GM19025 (cell line): Measurements from ENCODE around the gene SORCS2.
"Not testable (repeated sequence)": the region's sequence is repeated elsewhere in the genome, so short reads cannot be mapped to it uniquely, and the experiment has no call there.

Experiments used
- ATAC-seq: cut with Tn5 transposase; IDR thresholded peaks from one replicate; pipeline ENCODE4 v1.9.1; 2021; ENCODE audit warnings: mild to moderate bottlenecking, low read depth, moderate library complexity; ENCODE audit not compliant: unreplicated experiment

Gene SORCS2

DNA sequence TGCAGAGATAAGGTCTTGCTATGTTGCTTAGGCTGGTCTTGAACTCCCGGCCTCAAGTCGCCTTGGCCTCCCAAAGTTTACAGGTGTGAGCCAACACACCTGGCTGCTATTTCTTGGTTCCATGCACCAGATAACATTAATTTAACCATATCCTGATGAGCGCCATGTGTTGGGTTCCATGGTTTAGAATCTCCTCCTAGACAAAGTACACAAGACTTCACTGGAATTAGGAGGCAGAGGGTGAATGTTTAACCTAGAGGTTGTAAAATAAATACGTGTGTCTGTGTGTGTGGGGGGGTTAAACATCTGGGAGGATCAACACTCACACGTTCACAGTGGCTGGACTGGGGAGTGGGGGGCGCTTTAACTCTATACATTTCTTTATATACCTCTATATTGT lies 32.4 kb upstream of the SORCS2 start:
- no peak for ATAC-seq

DNA sequence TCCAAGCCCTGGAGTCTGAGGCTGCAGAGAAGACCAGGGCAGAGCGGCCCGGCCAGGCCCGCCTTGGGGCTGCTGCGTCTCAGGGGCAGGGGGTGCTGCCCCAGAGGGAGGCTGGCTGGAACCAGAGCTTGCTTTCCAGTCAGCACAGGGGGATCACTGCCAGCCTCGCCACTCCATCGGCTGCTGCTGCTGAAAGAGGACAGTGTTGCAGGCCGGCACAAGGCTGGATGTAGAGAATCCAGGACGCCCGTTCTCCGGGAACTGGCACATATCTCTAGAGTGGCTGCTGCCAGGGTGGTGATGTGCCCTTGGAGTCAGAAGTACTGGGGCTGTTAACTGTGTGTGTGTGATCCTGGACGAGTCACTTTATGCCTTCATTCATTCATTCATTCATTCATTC lies 31.9 kb upstream of the SORCS2 start:
- no peak for ATAC-seq

DNA sequence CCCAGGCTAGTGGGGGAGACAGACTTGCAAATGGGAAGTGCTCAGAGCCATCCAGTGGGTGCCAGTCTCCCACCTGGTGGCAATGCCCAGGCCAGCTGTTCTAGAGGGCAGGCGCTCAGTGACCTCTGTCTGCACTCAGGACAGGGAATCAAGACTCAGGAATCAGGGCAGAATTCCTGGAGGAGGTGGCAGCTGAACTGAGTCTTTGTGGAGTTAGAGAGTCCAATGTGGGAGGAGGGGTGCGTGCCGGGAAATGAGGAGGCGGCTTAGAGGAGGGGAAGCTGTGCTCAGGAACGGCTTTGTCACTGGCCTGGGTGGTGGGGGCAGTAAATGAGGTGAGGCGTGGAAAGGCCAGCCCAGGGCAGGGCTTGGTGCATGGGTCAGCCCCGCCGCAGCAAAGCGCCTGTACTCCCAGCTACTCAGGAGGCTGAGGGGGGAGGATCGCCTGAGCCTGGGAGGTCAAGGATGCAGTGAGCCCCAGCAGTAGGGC lies 31.3 kb upstream of the SORCS2 start:
- ATAC-seq: no peak

DNA sequence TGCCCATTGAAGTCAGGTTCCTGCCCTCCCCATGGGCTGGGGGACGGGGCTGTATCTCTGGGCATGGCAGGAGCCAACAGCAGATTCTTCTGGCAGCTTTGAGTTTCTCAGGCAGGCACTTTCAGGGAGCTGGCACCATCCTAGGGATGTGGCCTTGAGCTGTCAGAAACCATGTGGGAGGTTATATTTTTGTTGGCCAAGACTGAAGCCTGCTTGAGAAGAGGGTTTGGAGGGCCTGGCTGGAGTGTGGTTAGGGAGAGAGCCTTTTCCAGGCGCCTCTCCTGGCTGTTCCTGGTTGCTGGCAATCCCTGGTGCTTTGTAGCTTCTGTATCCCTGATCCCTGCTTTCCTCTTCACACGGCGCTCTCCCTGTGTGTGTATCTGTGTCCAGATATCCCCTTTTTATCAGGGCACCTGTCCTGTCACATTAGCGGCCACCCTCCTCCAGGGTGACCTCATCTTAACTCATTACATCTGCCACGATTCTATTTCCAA lies 30.6 kb upstream of the SORCS2 start:
- ATAC-seq: no peak

DNA sequence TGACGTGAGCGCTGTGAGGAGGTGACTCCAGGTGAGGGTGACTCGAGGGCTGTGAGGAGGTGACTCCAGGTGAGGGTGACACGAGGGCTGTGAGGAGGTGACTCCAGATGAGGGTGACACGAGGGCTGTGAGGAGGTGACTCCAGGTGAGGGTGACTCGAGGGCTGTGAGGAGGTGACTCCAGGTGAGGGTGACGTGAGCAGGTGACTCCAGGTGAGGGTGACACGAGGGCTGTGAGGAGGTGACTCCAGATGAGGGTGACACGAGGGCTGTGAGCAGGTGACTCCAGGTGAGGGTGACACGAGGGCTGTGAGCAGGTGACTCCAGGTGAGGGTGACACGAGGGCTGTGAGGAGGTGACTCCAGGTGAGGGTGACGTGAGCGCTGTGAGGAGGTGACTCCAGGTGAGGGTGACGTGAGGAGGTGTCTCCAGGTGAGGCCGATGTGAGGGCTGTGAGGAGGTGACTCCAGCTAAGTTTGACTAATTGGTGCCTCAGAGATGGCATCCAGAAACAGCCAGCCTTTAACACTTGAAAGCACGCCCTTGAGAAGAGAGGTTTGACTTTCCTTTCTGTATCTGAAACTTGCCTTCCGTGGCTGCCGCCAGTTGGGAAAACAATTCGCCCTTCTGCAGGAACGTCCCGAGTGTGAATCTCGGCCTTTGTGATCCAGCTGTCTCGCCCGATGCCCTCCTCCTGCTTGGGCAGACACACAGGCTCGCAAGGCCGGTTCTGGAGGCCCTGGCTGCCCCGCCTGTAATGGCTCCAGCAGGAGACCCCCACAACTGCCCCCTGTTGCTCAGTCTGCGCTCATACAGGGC lies 27.1 kb upstream of the SORCS2 start:
- not testable (repeated sequence) for ATAC-seq

DNA sequence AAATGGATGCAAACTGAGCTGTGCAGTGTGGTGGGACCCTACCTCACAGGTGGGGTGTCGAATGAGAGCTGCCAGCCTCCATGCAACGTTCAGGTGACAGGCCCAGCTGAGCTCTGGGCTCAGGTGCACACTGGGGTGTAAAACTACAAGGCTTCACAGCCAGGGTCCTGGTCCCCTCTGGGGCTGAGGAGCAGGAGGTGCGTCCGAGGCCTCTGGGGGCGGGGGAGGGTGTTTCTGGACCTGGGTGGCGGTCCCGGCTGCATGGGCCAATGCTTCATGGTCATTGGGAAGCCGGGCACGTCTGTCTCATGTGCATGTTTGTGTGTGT lies 26.5 kb upstream of the SORCS2 start:
- ATAC-seq: no peak

DNA sequence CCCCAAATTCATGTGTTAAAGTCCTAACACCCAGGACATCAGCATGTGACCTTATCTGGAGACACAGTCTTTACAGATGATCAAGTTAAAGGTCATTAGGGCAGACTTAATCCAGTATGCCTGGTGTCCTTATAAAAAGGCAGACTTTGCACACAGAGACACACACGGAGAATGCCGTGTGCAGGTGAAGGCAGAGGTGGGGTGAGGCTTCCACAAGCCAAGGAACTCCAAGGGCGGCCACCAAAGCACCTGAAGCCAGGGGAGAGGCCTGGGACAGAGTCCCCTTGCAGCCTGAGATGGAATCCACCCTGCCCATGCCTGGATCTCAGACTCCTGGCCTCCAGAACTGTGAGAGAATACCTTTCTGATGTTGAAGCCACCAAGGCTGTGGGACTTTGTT lies 26.1 kb upstream of the SORCS2 start:
- ATAC-seq: no peak

DNA sequence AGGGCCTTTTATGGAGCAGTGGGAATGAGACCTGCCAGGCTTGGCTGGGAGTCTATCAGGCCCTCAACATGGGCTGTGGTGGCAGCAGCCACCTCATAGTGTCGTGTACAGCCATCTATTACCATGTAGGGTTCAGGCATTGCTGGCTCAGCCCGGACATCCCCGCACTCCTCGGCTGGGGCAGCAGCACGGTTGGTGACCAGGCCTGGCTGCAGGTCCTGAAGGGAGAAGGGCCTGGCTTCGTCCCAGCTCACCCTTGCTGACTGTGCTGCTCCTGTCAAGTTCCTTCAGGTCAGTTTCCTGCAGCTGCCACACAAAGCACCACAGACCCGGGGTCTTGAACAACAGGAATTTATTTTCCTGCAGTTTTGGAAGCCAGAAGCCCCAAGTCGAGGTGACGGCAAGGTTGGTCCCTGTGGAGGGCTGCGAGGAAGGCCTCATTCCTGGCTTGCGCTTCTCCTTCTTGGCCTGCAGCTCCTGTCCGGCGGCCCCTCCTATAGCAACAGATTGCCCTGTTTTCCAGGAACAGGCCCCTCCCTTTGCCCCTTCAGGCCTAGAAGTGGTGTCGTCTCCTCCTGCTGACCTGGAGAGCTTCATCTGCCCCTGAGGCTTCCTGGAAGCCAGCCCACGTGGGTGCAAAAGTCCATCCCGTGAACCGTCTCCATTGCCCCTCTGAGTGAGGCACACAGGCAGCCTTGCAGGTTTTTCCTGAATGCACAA lies 25.2 kb upstream of the SORCS2 start:
- no peak for ATAC-seq

DNA sequence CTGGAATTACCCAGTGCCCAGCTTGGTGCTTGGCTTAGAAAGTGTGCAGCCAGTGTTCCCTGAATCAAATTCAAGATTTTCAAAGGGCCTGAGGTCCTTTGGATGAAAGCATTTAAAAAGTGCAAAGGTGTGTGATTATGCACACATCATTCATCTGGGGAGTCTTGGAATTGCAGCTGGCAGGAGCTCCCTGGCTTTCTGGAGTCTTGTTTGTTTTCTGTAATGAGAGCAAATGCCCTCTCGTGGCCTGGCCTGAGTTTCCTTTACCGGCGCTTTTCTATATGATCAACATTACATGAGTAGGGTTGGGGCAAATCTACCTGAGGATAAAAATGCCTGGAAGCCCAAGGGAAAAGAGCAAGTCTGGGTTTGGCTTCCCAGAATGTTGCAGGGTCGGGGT lies 24.6 kb upstream of the SORCS2 start:
- ATAC-seq: no peak

DNA sequence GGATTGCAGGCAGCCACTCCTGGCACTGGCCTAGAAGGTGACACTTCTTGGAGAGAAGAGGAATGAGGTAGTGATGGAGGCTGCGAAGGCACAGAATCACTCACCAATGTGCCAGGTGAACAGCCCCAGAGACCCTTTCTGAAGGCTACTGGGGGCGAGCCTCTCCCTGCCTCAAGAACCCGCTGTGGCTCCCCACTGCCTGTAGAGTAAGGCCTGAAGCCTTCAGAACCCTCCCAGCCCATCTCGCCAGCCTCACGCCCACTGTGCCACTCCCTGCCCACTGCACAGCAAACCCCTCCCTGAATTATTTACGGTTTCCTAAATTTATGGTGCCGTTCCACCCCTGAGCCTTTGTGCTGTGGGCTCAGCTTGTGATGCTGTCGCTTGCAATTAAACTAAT lies 24.2 kb upstream of the SORCS2 start:
- no peak for ATAC-seq

DNA sequence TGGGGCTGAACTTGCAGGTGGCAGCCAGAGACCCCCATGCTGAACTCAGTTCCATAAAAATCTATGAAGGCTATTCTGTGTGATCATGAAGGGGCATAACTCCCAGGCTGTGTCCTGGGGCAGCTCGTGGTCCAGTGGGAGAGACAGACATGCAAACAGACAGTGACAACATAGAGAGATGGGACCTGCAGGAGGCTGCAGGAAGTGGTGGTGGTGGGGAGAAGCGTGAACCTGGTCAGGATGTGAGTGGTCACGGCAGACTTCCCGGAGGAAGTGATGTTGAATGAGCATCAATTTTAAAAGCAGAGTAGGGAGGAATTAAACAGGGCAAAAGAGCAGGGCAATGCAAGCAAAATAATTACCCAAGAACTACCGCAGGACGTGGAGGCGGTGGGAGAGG lies 23.2 kb upstream of the SORCS2 start:
- no peak for ATAC-seq

DNA sequence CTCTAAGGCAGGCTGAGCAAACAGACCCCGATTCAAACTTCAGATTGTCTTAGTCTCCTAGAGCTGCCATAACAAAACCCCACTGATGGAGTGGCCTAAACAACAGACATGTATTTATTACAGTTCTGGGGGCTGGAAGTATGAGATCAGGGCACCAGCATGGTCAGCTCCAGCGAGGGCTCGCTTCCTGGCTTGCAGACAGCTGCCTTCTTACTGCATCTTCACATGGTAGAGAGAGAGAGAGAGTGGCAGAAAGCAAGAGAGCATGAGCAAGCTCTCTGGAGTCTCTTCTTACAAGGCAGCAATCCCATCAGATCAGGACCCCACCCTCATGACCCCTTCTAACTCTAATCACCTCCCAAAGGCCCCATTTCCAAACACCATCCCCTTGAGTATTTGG lies 22.3 kb upstream of the SORCS2 start:
- ATAC-seq: no peak

DNA sequence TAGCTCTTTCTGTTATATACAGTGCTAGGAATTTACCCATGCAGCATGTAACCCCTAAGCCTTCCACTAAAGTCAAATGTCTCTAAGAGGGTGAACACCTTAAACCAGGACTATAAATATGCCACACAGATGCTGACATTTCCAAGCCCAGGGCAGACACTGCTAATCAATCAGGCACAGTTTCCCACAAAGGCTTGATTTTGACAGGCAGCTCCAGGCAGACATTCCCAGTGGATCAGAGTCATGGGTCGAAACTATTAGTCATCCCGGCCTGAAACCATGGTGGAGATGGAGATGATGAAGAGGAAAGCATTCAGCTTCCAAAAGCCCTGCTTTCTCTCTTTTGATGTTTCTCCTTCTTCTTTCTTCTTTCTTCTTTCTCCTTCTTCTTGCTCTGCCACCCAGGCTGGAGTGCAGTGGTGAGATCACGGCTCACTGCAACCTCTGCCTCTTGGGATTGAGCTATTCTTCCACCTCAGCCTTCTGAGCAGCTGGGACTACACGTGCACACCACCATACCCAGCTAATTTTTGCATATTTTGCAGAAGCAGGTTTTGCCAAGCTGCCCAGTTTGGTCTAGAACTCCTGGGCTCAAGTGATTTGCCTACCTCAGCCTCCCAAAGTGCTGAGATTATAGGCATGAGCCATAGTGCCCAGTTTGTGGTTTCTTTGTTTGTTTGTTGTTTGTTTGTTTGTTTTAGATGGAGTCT lies 21.0 kb upstream of the SORCS2 start:
- no peak for ATAC-seq

DNA sequence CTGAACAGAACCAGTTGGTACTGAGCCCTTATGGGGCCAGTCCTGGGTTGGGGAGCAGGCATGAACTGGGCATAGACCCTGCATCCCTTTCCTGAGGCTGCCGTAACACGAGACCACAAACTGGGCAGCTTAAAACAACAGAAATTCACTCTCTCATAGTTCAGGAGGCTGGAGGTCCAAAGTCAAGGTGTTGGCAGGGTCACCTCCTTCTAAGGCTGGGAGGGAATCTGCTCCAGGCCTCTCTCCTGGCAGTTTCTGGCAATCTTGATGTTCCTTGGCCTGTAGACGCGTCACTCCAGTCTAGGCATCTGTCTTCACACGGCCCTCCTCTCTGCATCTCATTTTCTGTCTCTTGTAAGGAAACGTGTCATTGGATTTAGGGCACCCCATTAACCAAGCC lies 19.8 kb upstream of the SORCS2 start:
- ATAC-seq: no peak

DNA sequence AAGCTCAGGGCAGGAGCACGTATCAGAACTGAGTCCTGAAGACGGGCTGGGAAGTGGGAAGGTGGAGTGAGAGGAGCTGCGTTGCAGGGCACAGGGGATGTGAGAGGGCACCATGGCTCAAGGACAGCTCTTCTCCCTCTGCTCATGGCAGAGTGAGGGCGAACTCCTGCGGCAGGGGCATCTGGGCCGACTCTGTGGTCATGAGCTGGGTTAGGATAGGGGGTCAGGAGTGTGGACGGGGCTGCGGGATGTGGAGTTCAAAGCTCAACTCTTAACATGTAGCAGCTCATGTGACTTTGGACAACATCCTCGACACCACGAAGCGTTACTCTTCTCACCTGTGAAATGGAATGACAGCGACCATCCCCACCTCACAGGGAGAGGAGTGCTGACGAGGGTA lies 19.4 kb upstream of the SORCS2 start:
- no peak for ATAC-seq

DNA sequence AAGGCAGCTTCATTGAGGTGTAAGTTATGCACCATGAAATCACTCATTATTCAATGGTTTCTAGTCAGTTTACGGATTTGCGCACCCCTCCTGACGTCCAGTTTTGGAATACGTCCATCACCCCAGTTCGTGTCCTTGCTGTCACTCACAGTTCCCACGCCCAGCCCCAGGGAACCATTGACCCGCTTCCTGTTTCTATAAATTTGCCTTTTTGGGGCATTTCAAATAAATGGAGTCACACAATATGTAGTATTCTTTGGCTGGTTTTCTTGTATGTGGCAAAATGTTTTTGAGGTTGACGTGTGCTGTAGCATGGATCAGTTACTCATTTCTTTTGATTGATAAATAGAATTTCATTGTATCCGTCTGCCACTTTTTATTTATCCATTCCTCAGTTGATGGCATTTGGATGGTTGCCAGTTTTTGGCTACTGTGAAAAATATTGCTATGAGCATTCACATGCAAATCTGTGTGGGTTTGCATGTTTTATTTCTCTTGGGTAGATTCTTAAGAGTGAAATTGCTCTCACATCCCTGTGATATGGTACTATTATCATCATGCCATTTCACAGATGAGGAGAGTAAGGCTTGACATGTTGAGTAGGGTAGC lies 18.4 kb upstream of the SORCS2 start:
- ATAC-seq: no peak

DNA sequence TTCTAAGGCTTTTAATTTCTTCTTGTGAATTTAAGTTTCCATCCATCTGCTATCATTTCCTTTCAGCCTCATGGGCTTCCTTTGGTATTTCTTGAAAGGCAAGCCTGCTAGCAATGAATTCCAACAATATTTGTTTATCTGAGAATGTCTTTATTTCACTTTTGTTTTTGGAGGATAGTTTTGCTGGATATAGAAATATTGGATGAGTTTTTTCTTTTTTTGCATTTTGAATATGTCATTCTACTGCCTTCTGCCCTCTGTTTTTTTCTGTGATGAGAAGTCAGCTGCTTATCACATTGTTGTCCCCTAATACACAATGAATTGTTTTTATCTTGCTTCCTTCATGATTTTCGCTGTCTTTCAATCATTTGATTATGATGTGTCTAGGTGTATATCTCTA lies 13.2 kb upstream of the SORCS2 start:
- no peak for ATAC-seq

DNA sequence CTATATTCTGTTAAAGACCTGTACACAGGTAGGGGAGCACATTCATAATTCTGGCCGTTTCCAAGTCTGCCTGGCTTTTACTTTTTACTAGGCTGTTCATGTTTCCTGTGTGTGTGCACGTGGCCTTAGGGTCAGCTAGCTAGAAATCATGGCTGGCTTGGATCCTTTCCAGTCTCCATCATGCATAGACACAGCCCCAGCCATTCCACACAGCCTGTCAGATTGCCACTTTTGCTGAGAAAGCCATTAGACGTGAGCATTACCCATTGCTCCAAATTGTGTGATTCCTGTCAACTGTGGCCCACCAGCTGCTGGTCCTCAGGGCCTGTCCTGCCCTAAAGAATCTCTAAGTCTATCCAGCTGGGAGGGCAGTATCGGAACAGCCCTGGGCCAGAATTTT lies 11.4 kb upstream of the SORCS2 start:
- no peak for ATAC-seq

DNA sequence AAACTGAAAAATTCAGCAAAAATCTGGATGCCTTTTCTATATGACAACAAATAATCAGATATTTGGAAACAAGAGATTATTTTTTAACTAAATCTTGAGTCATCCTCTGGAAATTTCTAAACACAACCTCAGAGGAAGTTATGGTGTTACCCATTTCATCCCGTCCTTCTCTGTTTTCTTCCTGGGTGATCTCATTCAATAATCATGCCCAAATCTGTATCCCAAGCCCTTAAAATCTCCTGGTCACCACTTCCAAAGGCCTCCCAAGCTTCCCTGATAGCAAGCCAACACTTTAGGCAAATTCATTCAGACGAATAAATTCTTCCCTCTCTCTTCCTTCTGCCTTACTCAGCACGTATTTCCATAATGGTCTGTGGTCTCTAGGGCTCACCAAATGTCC lies 9.7 kb upstream of the SORCS2 start:
- no peak for ATAC-seq

DNA sequence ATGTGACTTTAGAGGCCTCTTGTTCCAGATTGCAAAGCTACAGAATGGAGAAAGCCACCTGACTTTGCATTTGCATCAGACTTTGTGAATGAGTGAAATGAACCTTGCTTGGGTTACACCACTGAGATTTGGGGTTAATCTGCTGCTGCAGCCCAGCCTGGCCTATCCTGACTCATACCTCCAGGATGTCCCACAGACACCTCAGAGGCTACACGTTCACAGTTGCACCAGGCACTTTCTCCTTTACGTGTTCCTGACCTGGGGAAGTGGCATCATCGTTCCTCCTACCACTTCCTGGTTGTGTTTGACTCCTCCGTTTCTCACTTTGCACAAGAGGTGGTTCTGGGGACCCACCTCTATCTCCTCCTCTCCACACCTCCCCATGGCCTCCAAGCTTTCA lies 9.2 kb upstream of the SORCS2 start:
- no peak for ATAC-seq
